WERI-Rb-1 (cell line): ENCODE results near the gene RRAGD.

Source experiments
- DNase-seq: peaks from one replicate; pipeline ENCODE4 v3.0.0-alpha.2; 2020
- H3K27ac ChIP-seq: fragments of 250-450 bp; sonication (Bioruptor Pico); 2 replicates; pipeline ENCODE4 v1.5.1; 2020; ENCODE audit warnings: mild to moderate bottlenecking, moderate library complexity
- H3K27me3 ChIP-seq: fragments of 250-450 bp; sonication (Bioruptor Pico); 2 replicates; pipeline ENCODE4 v1.5.1; 2021; ENCODE audit warnings: mild to moderate bottlenecking, low read depth, moderate library complexity; ENCODE audit not compliant: insufficient read depth, severe bottlenecking
- H3K36me3 ChIP-seq: fragments of 250-450 bp; sonication (Bioruptor Pico); 2 replicates; pipeline ENCODE4 v1.5.1; 2020; ENCODE audit warnings: mild to moderate bottlenecking, moderate library complexity
- H3K4me3 ChIP-seq: 2 replicates; pipeline ENCODE4 v1.5.1; 2011; ENCODE audit warnings: low read depth, mild to moderate bottlenecking, control low read depth, low read length
- H3K9me3 ChIP-seq: fragments of 250-450 bp; sonication (Bioruptor Pico); 2 replicates; pipeline ENCODE4 v1.5.1; 2021; ENCODE audit warnings: mild to moderate bottlenecking, moderate library complexity; ENCODE audit not compliant: severe bottlenecking
- CTCF ChIP-seq: IDR thresholded peaks from 2 replicates; pipeline ENCODE4 v1.5.1; 2011; ENCODE audit warnings: low read depth, mild to moderate bottlenecking, control low read depth, inconsistent platforms, low read length

The RRAGD gene

GRCh38 chr6:89430201-89430962 lies 18.3 kb upstream of the RRAGD start:
- no peak overlapping the region for H3K4me3 ChIP-seq
- TF ChIP-seq CTCF = no peak
- DNase-seq = peak; percentile 50
- no peaks in the 10 kb centered on the region for H3K27me3 ChIP-seq
- H3K27ac ChIP-seq = no peak overlapping the region
- H3K36me3 ChIP-seq = no peaks in the 10 kb centered on the region
- no peaks in the 10 kb centered on the region for H3K9me3 ChIP-seq

- Histone ChIP-seq H3K27me3 (no peaks in the 10 kb centered on the region), H3K4me3 (no peak overlapping the region), H3K36me3 (no peaks in the 10 kb centered on the region), H3K9me3 (no peaks in the 10 kb centered on the region), H3K27ac (no peak overlapping the region)
- no peak for TF ChIP-seq CTCF
- DNase-seq = no peak
Observed at GRCh38 chr6:89416796-89417195, 4.7 kb upstream of the RRAGD start.

- no peaks in the 10 kb centered on the region for H3K27me3 ChIP-seq
- no peak for TF ChIP-seq CTCF
- DNase-seq = no peak
Observed at GRCh38 chr6:89415185-89415584, 3.1 kb upstream of the RRAGD start.

GRCh38 chr6:89414215-89414614 lies 2.1 kb upstream of the RRAGD start:
- H3K27ac ChIP-seq = no peak overlapping the region
- H3K27me3 ChIP-seq = no peaks in the 10 kb centered on the region
- H3K36me3 ChIP-seq = no peaks in the 10 kb centered on the region; the same call in 1 of the 2 replicates
- no peak for TF ChIP-seq CTCF
- no peak overlapping the region for H3K4me3 ChIP-seq
- DNase-seq = no peak
- no peaks in the 10 kb centered on the region for H3K9me3 ChIP-seq

More at GRCh38 chr6:89415185-89415584, 3.1 kb upstream of the RRAGD start:
- no peak overlapping the region for H3K4me3 ChIP-seq
- no peak overlapping the region for H3K27ac ChIP-seq
- no peaks in the 10 kb centered on the region; the same call in 1 of the 2 replicates for H3K36me3 ChIP-seq
- H3K9me3 ChIP-seq = no peaks in the 10 kb centered on the region

- no peak for DNase-seq
Observed at GRCh38 chr6:89413006-89413400, 930 bp upstream of the RRAGD start.

More at GRCh38 chr6:89413006-89413400, 930 bp upstream of the RRAGD start:
- TF ChIP-seq CTCF = no peak
- Histone ChIP-seq H3K36me3 (no peaks in the 10 kb centered on the region; the same call in 1 of the 2 replicates), H3K27ac (peak overlapping the region; percentile 87), H3K4me3 (peak overlapping the region; percentile 89), H3K27me3 (no peaks in the 10 kb centered on the region), H3K9me3 (no peaks in the 10 kb centered on the region)
